Measurements from ENCODE around the gene NEU4.
"Not testable (repeated sequence)": the region's sequence is repeated elsewhere in the genome, so short reads cannot be mapped to it uniquely, and the experiment has no call there.

The NEU4 gene

GRCh38 chr2:241798081-241798630 is 10.8 kb upstream of the NEU4 start:
- no peak for FAIRE-seq

DNA sequence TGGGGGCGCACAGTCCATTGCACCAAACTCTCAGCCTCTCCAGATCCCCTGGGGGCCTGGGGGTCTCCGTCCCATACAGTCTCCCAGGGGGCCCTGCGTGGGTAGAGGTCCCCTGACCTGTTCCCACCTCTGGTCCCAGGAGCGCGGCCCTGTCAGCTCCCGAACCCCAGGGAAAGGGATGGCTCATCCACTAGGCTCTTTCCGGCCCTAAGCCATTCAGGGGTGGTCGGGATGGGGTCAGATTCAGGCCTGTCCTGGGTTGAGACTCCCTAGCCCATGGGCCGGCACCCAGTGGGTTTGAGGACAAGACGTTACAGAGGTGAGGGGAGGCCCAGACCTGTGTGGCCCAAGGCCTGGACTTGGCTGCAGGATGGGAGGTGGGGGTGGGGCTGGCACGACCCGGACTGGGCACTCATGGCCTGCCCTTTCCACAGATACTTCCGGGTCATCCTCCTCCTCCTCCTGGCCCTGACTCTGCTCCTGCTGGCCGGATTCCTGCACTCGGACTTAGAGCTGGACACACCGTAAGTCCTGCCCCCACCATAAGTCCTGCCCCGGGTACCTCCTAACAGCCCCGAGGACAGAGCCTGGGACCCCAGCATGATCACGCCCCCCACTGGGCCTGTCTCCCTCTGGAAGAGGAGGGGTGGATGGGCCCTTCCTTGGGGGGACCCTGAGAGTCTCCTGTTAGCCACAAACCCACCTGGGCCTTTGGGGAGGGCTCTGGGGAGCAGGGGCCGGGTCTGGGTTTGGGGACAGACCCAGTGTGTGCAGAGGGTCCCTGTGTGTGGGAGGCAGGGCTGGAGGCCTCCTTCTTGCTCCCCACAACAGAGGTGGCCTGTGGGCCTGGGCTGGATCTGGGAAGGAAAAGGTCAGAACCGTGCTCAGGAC is 10.1 kb upstream of the NEU4 start:
- FAIRE-seq (no peak), DNase-seq (ENCODE audit: low spot score) (no peak)

More at GRCh38 chr2:241798081-241798630, 10.8 kb upstream of the NEU4 start:
- no peak for DNase-seq (ENCODE audit: low spot score)

- FAIRE-seq, result no peak
- no peak for DNase-seq (ENCODE audit: low spot score)
Measured at GRCh38 chr2:241799522-241800197, 9.3 kb upstream of the NEU4 start.

- DNase-seq (ENCODE audit: low spot score); FAIRE-seq: not testable (repeated sequence)
Measured at GRCh38 chr2:241800198-241800903, 8.6 kb upstream of the NEU4 start.

- FAIRE-seq (no peak), DNase-seq (ENCODE audit: low spot score) (peak; percentile 2)
Measured at GRCh38 chr2:241801611-241802420, 7.2 kb upstream of the NEU4 start.

- no peak for DNase-seq (ENCODE audit: low spot score)
- FAIRE-seq, result peak; percentile 46
Measured at GRCh38 chr2:241802421-241803318, 6.3 kb upstream of the NEU4 start.

- FAIRE-seq (peak; percentile 78), DNase-seq (ENCODE audit: low spot score) (peak; percentile 64)
Measured at GRCh38 chr2:241803387-241804325, 5.3 kb upstream of the NEU4 start.

- no peak for FAIRE-seq
Measured at GRCh38 chr2:241804326-241805229, 4.4 kb upstream of the NEU4 start.

DNA sequence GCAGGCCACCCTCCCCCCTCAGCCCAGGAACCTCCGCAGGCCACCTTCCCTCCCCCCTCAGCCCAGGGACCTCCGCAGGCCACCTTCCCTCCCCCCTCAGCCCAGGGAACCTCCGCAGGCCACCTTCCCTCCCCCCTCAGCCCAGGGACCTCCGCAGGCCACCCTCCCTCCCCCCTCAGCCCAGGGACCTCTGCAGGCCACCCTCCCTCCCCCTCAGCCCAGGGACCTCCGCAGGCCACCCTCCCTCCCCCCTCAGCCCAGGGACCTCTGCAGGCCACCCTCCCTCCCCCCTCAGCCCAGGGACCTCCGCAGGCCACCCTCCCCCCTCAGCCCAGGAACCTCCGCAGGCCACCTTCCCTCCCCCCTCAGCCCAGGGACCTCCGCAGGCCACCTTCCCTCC is 2.8 kb upstream of the NEU4 start:
- DNase-seq (ENCODE audit: low spot score); FAIRE-seq: not testable (repeated sequence)

More at GRCh38 chr2:241804326-241805229, 4.4 kb upstream of the NEU4 start:
- no peak for DNase-seq (ENCODE audit: low spot score)

- no peak for DNase-seq (ENCODE audit: low spot score)
- FAIRE-seq, result no peak
Measured at GRCh38 chr2:241808051-241808720, 807 bp upstream of the NEU4 start.

- FAIRE-seq (no peak), DNase-seq (ENCODE audit: low spot score) (no peak)
Measured at GRCh38 chr2:241809383-241810306, 652 bp downstream of the NEU4 start.

DNA sequence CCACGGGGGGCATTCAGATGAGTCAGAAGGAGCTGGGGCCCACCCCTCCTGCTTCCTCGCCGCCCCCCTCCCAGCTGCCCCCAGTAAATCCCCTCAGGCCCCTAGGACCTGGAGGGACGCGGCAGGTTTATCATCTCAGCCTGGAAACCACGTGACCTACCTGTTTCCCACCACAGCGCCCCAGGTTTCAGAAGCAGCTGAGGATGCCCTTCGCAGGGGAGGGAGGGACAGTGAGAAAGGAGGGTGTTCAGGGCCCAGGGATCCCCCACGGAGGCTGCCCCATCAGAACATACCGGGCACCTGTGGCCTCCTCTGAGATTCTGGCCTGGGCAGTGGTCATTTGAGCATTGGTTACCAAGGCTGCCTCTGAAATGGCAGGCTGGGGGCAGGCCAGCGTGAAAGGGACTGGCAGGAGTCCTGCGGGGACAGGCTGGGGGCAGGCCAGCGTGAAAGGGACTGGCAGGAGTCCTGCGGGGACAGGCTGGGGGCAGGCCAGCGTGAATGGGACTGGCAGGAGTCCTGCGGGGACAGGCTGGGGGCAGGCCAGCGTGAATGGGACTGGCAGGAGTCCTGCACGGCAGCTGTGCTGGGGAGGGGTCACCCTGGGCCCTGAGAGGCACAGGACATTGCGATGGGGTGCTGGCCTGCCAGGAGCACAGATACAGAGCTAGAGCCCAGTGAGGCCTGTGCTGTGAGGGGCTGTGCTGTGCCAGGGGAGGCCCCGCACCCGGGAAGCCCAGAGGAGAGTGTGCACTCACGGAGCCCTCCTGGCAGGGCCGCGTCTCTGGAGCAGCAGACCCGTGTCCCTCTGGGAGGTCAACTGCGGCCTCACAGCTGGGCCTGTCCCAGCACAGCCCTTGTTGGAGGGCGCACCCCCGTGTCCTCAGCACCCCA is 1.6 kb downstream of the NEU4 start:
- no peak for FAIRE-seq
- no peak for DNase-seq (ENCODE audit: low spot score)

DNA sequence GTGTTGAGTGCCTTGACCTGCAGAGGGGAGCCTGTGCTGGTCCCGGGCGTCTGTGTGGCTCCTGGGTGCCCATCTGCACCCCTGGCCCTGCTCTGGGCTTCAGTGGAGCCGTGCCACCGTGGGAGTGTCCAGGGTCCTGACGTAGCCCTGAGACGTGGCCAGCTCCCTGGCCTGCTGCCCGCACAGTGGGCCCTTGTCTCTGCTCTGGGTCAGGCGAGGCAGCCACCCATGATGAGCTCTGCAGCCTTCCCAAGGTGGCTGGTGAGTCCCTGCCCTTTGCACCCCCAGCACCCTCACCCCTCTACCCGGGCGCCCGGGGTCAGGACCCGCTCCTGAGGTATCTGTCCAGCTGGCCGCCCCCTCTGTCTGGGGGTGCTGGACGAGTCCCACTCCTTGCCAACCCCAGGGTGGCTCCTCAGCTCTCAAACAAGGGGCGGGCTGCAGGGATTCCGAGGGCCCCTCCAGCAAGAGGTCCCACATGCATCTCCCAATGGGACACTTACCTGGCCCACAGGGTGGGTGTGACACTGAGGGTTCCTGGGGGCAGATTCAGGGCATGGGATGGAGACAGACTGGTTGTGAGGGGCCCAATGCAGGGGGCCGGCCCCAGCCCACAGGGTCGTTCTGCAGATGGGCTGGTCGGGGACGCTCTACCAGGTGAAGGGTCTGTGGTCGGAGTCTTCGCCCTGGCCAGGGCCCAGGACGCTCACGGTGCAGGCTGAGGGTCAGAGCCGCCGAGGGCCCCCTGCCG is 2.4 kb downstream of the NEU4 start:
- no peak for FAIRE-seq
- DNase-seq (ENCODE audit: low spot score), result no peak

Measured in urothelium cell line (cell line).